ENCODE results near the gene CALHM1. TPM values are rescaled to one million over a fixed set of nuclear protein-coding genes. Genes with fewer than 3 reads are reported as not detected.

Gene CALHM1
- total and polyA plus RNA-seq, 2 of the 8 experiments (the other 6 are each of a cell fraction or from before 2014, with no cell fraction given), result 0.29 to 0.34 TPM

- TF ChIP-seq CHD7 (IDR thresholded peaks at IDR 0.05; ENCODE audit: insufficient replicate concordance, low read length) (no peak), GABPA (IDR thresholded peaks at IDR 0.05; ENCODE audit: borderline replicate concordance, insufficient read depth, low read length) (no peak), JUND (IDR thresholded peaks at IDR 0.05; ENCODE audit: low read length) (peak; percentile 84), SIX5 (IDR thresholded peaks at IDR 0.05; ENCODE audit: low read depth, low read length) (no peak), SP2 (IDR thresholded peaks at IDR 0.05; ENCODE audit: low read length) (no peak), KDM4A (IDR thresholded peaks at IDR 0.05; ENCODE audit: low read depth, low read length, severe bottlenecking) (peak; percentile 21), CHD2 (IDR thresholded peaks at IDR 0.05; ENCODE audit: low read length) (no peak)
These were observed 12.3 kb upstream of the CALHM1 start (continued) for GRCh38 chr10:103470761-103471653.

All from H1 (cell line).